ENCODE results near the gene PPP4R3B. TPM values are rescaled to one million over a fixed set of nuclear protein-coding genes. Genes with fewer than 3 reads are reported as not detected.

PPP4R3B gene
- total and polyA plus RNA-seq, 2 of the 8 experiments (the other 6 are each of a cell fraction or from before 2014, with no cell fraction given), result 8.5 to 39.1 TPM

- Histone ChIP-seq H3K4me3 (ENCODE audit: extremely low read depth in 1 of 4, insufficient read depth in 2 of 4, low read depth in 3 of 4, low read length in 4 of 4) (no peak overlapping the region), H3K36me3 (ENCODE audit: control insufficient read depth in 2 of 4, insufficient read depth in 4 of 4, low read length in 3 of 4) (peaks cover 0 to 36% (median 14%) of the 10 kb centered on the region in 4 experiments; a peak in 6 of 8 replicates), H2BK12ac (ENCODE audit: low read depth, low read length) (no peak overlapping the region), H3K4me1 (replicated peaks in 1 of 4; ENCODE audit: control insufficient read depth in 3 of 4, insufficient read depth in 4 of 4, low read length in 3 of 4) (no peaks in the 10 kb centered on the region), H3K23me2 (ENCODE audit: low read depth, low read length) (no peaks in the 10 kb centered on the region), H2BK20ac (ENCODE audit: low read length) (no peak overlapping the region), H3K23ac (ENCODE audit: insufficient read length) (no peak overlapping the region), H2BK5ac (ENCODE audit: low read depth, low read length) (no peak overlapping the region), H3K9me3 (ENCODE audit: insufficient read depth in 2 of 2, low read depth in 1 of 2, low read length in 1 of 2) (no peaks in the 10 kb centered on the region), H4K8ac (ENCODE audit: extremely low read depth, insufficient read depth, low read length) (no peak overlapping the region), H2BK120ac (replicated peaks; ENCODE audit: low read depth, low read length) (no peak overlapping the region), H3K4ac (replicated peaks; ENCODE audit: insufficient read length, low read depth, low read length) (no peak overlapping the region), H2AK5ac (ENCODE audit: low read depth, low read length) (no peak overlapping the region), H3K27ac (ENCODE audit: low read depth, low read length) (no peak overlapping the region), H3K56ac (replicated peaks; ENCODE audit: insufficient read length, low read depth, low read length) (no peak overlapping the region), H3K79me1 (ENCODE audit: low read depth, low read length) (no peaks in the 10 kb centered on the region; the same call in 1 of the 2 replicates), H3K4me2 (ENCODE audit: insufficient read depth in 1 of 2, low read depth in 2 of 2, low read length in 2 of 2) (no peak overlapping the region), H3K79me2 (ENCODE audit: control insufficient read depth in 1 of 2, insufficient read depth in 2 of 2, low read length in 2 of 2) (no peaks in the 10 kb centered on the region), H3K27me3 (replicated peaks in 1 of 4; ENCODE audit: control insufficient read depth in 3 of 4, extremely low read depth in 1 of 4, insufficient read depth in 3 of 4, low read length in 3 of 4) (no peaks in the 10 kb centered on the region), H4K91ac (replicated peaks; ENCODE audit: insufficient read length, low read length) (no peak overlapping the region), H3K18ac (ENCODE audit: extremely low read depth, low read length) (no peak overlapping the region), H2AFZ (ENCODE audit: low read length) (no peak overlapping the region), H3K14ac (ENCODE audit: insufficient read length) (no peak overlapping the region), H2BK15ac (ENCODE audit: low read length) (no peak overlapping the region), H4K20me1 (replicated peaks in 1 of 2; ENCODE audit: control insufficient read depth in 1 of 2, insufficient read depth in 2 of 2, low read length in 2 of 2) (peaks cover 0 to 2% of the 10 kb centered on the region in 2 experiments), H3K9ac (replicated peaks in 1 of 4; ENCODE audit: extremely low read depth in 1 of 4, low read depth in 3 of 4, low read length in 3 of 4) (no peak overlapping the region), H4K5ac (ENCODE audit: insufficient read length, low read depth, low read length) (no peak overlapping the region)
- 88% methylated on average over 4 of the region's 4 CpGs; no CpG with 5 or more reads in 1 of the 2 experiments for WGBS, 2 experiments (ENCODE audit: extremely low coverage in 1 of 2, insufficient coverage in 1 of 2, insufficient read length in 1 of 2, insufficient replicate concordance in 2 of 2, low coverage in 1 of 2, low lambda C conversion rate in 2 of 2, missing lambda C conversion rate in 1 of 2)
- FAIRE-seq (no peak), DNase-seq (ENCODE audit: low read depth in 1 of 2, low spot score in 2 of 2) (no peak)
- CTCF ChIA-PET (ENCODE audit: partially characterized antibody), result interaction anchor here (0.6 to 1.1 kb wide), 3 partner anchors 11 to 395 kb away, joined by 4 read pairs; no protein-coding TSS in a partner anchor
- POLR2A ChIA-PET (ENCODE audit: partially characterized antibody), result interaction anchor here (0.6 kb wide), 1 partner anchor 69 kb away, joined by 3 read pairs; no protein-coding TSS in a partner anchor
- TF ChIP-seq SRF (IDR thresholded peaks at IDR 0.05; ENCODE audit: low read depth, low read length) (no peak), CEBPB (IDR thresholded peaks at IDR 0.05; ENCODE audit: low read depth, low read length) (0 out of 2 replicates have a peak, but pooled peaks have one; percentile 5), TAF7 (optimal IDR thresholded peaks at IDR 0.05; ENCODE audit: borderline replicate concordance, low read depth, low read length) (no peak), TAF1 (IDR thresholded peaks at IDR 0.05; ENCODE audit: low read depth, low read length) (no peak)
These were observed 50.1 kb downstream of the PPP4R3B start for GRCh38 chr2:55567298-55567697.
